Measurements from ENCODE around the gene AQP12A. TPM values are rescaled to one million over a fixed set of nuclear protein-coding genes. Genes with fewer than 3 reads are reported as not detected.

Gene AQP12A
- total and polyA plus RNA-seq, 2 donors (not counting 1 experiment from before 2014, with no cell fraction given): not detected

DNA sequence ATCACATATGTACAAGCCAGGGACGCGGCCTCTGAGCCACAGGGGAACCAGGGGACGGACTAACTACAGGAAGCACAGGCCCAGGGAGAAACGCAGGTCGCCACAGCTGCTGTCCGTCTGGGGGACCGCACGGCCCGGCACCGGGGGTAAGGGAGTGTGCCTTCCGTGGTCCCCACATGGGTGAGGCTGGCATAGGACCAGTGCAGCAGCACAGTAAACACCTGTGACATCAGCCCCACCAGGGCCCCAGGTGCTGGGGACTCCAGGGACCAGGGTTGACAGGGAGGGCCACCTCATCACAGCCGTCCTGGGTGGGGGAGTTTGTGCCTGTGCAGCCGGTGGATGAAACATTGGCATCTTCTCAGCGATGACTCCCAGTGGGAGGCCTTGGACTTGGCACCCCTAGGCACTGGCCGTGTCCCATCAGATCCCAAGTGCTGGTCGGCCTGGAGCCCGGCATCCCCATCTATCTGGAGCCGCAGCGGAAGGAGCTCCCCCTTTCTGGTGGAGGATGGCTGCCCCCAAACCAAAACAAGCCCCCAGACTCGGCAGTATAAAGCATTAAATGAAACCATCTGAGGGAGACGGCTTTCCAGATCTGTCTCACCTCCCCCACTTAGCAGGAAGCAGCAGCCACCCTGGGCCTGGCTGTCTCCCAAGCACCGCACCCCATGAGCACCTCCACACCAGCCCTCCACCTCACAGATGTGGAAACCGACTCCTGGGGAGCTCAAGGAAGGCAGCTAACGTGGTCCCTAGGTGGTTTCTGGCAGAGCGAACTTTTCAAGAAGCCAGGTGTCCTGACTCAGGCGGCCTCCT lies 22.5 kb downstream of the AQP12A start:
- Histone ChIP-seq H3K36me3 (replicated peaks in 1 of 2; ENCODE audit: control extremely low read depth in 1 of 2, control insufficient read depth in 1 of 2, extremely low read depth in 1 of 2, insufficient read depth in 2 of 2, low read length in 1 of 2) (no peaks in the 10 kb centered on the region), H3K27me3 (replicated peaks in 1 of 4; ENCODE audit: control extremely low read depth in 1 of 4, control insufficient read depth in 3 of 4, insufficient read depth in 4 of 4, low read length in 3 of 4) (no peaks in the 10 kb centered on the region), H3K27ac (ENCODE audit: low read length in 2 of 2) (no peak overlapping the region), H3K9ac (ENCODE audit: low read length) (no peak overlapping the region), H3K4me1 (ENCODE audit: control insufficient read depth in 2 of 2, insufficient read depth in 2 of 2, low read length in 2 of 2) (no peaks in the 10 kb centered on the region), H3K9me3 (ENCODE audit: control extremely low read depth in 1 of 3, control insufficient read depth in 2 of 3, insufficient read depth in 1 of 3, low read length in 2 of 3) (peaks cover 0 to 4% (median 0%) of the 10 kb centered on the region in 3 donors), H3K79me2 (ENCODE audit: control insufficient read depth, insufficient read depth, low read length) (no peaks in the 10 kb centered on the region), H3K4me2 (replicated peaks; ENCODE audit: low read depth, low read length, poor library complexity, severe bottlenecking) (no peak overlapping the region), H4K20me1 (ENCODE audit: control insufficient read depth, insufficient read depth, low read length, poor library complexity, severe bottlenecking) (no peaks in the 10 kb centered on the region), H2AFZ (ENCODE audit: insufficient read depth, low read depth, low read length, poor library complexity, severe bottlenecking) (no peak overlapping the region), H3K4me3 (ENCODE audit: control extremely low read depth in 1 of 5, extremely low read depth in 1 of 5, insufficient read depth in 1 of 5, low read depth in 2 of 5, low read length in 4 of 5) (no peak overlapping the region)
- no peak for TF ChIP-seq EZH2 (IDR thresholded peaks at IDR 0.05; ENCODE audit: borderline replicate concordance, insufficient read depth, low read depth, low read length, poor library complexity, severe bottlenecking)
- TF ChIP-seq, protein P1, sequence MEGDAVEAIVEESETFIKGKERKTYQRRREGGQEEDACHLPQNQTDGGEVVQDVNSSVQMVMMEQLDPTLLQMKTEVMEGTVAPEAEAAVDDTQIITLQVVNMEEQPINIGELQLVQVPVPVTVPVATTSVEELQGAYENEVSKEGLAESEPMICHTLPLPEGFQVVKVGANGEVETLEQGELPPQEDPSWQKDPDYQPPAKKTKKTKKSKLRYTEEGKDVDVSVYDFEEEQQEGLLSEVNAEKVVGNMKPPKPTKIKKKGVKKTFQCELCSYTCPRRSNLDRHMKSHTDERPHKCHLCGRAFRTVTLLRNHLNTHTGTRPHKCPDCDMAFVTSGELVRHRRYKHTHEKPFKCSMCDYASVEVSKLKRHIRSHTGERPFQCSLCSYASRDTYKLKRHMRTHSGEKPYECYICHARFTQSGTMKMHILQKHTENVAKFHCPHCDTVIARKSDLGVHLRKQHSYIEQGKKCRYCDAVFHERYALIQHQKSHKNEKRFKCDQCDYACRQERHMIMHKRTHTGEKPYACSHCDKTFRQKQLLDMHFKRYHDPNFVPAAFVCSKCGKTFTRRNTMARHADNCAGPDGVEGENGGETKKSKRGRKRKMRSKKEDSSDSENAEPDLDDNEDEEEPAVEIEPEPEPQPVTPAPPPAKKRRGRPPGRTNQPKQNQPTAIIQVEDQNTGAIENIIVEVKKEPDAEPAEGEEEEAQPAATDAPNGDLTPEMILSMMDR (IDR thresholded peaks at IDR 0.05): no peak
- DNase-seq (no peak), ATAC-seq (ENCODE audit: low read depth) (no peak)
- CTCF ChIA-PET: no interaction called here
- H3K27ac Mint-ChIP-seq: no peak overlapping the region
- POLR2A ChIA-PET: no interaction called here
- no peak overlapping the region for H3K4me3 Mint-ChIP-seq
- 81% methylated on average over 24 of the region's 26 CpGs for WGBS (ENCODE audit: insufficient coverage)
- H3K9me3 Mint-ChIP-seq (ENCODE audit: insufficient read depth): no peaks in the 10 kb centered on the region
- intact Hi-C loops (cut with micrococcal nuclease): no loop called here
- H3K4me1 Mint-ChIP-seq: no peaks in the 10 kb centered on the region
- H3K27me3 Mint-ChIP-seq: peaks cover 3% of the 10 kb centered on the region
